WTC11 (cell line): ENCODE data around the gene SECTM1. TPM values are rescaled to one million over a fixed set of nuclear protein-coding genes. Genes with fewer than 3 reads are reported as not detected.
A peak's percentile ranks its signal among the peaks of the same experiment; 100 is the strongest.

Experiments
- ATAC-seq: fragments of 200-7000 bp; cut with Tn5 transposase; 2 replicates; pipeline ENCODE4 v1.10.0; 2021; ENCODE audit warnings: mild to moderate bottlenecking, moderate library complexity
- CTCF ChIA-PET: fragments of 300-600 bp; sonication (Branson Sonifier 250); formaldehyde crosslinking; loops from one replicate; lab custom pipeline; 2021; ENCODE audit warnings: antibody characterized with exemption; lab: Charles Lee
- POLR2A ChIA-PET: fragments of 350-600 bp; sonication (Branson Sonifier 250); formaldehyde crosslinking; loops from one replicate; lab custom pipeline; 2021; ENCODE audit warnings: antibody characterized with exemption; lab: Charles Lee
- DNase-seq: peaks from one replicate; pipeline ENCODE4 v3.0.0; 2021; ENCODE audit warnings: low spot score
- H3K27ac Mint-ChIP-seq: 2 replicates; pipeline ENCODE4 v1.8.0; 2021; ENCODE audit warnings: mixed read lengths
- H3K27me3 Mint-ChIP-seq: 2 replicates; pipeline ENCODE4 v1.8.0; 2021; ENCODE audit warnings: low read depth, mild to moderate bottlenecking, moderate library complexity, mixed read lengths
- H3K36me3 Mint-ChIP-seq: 2 replicates; pipeline ENCODE4 v1.8.0; 2021; ENCODE audit warnings: mixed read lengths
- H3K4me1 Mint-ChIP-seq: 2 replicates; pipeline ENCODE4 v1.8.0; 2022; ENCODE audit warnings: mixed read lengths
- H3K4me3 Mint-ChIP-seq: 2 replicates; pipeline ENCODE4 v1.8.0; 2021; ENCODE audit warnings: mild to moderate bottlenecking, moderate library complexity, mixed read lengths
- H3K9me3 Mint-ChIP-seq: 2 replicates; pipeline ENCODE4 v1.8.0; 2021; ENCODE audit warnings: mixed read lengths
- ATF3 ChIP-seq: sonication (generic); formaldehyde crosslinking; conservative IDR thresholded peaks from 2 replicates; pipeline ENCODE4 v1.8.1; 2022; ENCODE audit warnings: mild to moderate bottlenecking, missing genetic modification reagents
- CREB1 ChIP-seq: sonication (generic); formaldehyde crosslinking; IDR thresholded peaks from 2 replicates; pipeline ENCODE4 v1.8.0; 2023; ENCODE audit warnings: mild to moderate bottlenecking, missing genetic modification reagents
- CREM ChIP-seq: sonication (generic); formaldehyde crosslinking; IDR thresholded peaks from 2 replicates; pipeline ENCODE4 v1.8.1; 2022; ENCODE audit warnings: mild to moderate bottlenecking, missing genetic modification reagents, moderate library complexity
- ERG ChIP-seq: fragments of 250-450 bp; sonication (Bioruptor Pico); IDR thresholded peaks from 2 replicates; pipeline ENCODE4 v1.8.0; 2021; ENCODE audit warnings: mild to moderate bottlenecking
- FOXP1 ChIP-seq: sonication (generic); formaldehyde crosslinking; IDR thresholded peaks from 2 replicates; pipeline ENCODE4 v1.8.0; 2022; ENCODE audit warnings: missing genetic modification reagents, mild to moderate bottlenecking, moderate library complexity, borderline replicate concordance
- HMGA2 ChIP-seq: fragments of 250-450 bp; sonication (Bioruptor Pico); IDR thresholded peaks from 2 replicates; pipeline ENCODE4 v1.4.0; 2021; ENCODE audit warnings: mild to moderate bottlenecking, moderate library complexity
- KAT7 ChIP-seq: sonication (generic); formaldehyde crosslinking; IDR thresholded peaks from 2 replicates; pipeline ENCODE4 v1.8.1; 2023; ENCODE audit warnings: missing genetic modification reagents, mild to moderate bottlenecking, borderline replicate concordance
- MAX ChIP-seq: sonication (generic); formaldehyde crosslinking; IDR thresholded peaks from 2 replicates; pipeline ENCODE4 v1.8.0; 2022; ENCODE audit warnings: mild to moderate bottlenecking, missing genetic modification reagents
- MLX ChIP-seq: sonication (generic); formaldehyde crosslinking; IDR thresholded peaks from 2 replicates; pipeline ENCODE4 v1.8.1; 2023; ENCODE audit warnings: mild to moderate bottlenecking, missing genetic modification reagents, moderate library complexity
- MYBL2 ChIP-seq: sonication (generic); formaldehyde crosslinking; IDR thresholded peaks from 2 replicates; pipeline ENCODE4 v1.8.1; 2023; ENCODE audit warnings: mild to moderate bottlenecking, moderate library complexity, missing genetic modification reagents
- NFATC4 ChIP-seq: fragments of 250-450 bp; sonication (Bioruptor Pico); IDR thresholded peaks from 2 replicates; pipeline ENCODE4 v1.9.0; 2021; ENCODE audit warnings: mild to moderate bottlenecking
- NR1H2 ChIP-seq: sonication (generic); formaldehyde crosslinking; IDR thresholded peaks from 2 replicates; pipeline ENCODE4 v1.9.0; 2021; ENCODE audit warnings: mild to moderate bottlenecking, moderate library complexity, missing genetic modification reagents
- PRRX2 ChIP-seq: fragments of 250-450 bp; sonication (Bioruptor Pico); IDR thresholded peaks from 2 replicates; pipeline ENCODE4 v1.8.0; 2021; ENCODE audit warnings: mild to moderate bottlenecking
- RORB ChIP-seq: fragments of 250-450 bp; sonication (Bioruptor Pico); IDR thresholded peaks from 2 replicates; pipeline ENCODE4 v1.9.0; 2021; ENCODE audit warnings: mild to moderate bottlenecking
- SMAD4 ChIP-seq: sonication (generic); formaldehyde crosslinking; IDR thresholded peaks from 2 replicates; pipeline ENCODE4 v1.8.0; 2022; ENCODE audit warnings: mild to moderate bottlenecking, missing genetic modification reagents
- ZBTB21 ChIP-seq: sonication (generic); formaldehyde crosslinking; IDR thresholded peaks from 2 replicates; pipeline ENCODE4 v1.8.1; 2023; ENCODE audit warnings: mild to moderate bottlenecking, missing genetic modification reagents, borderline replicate concordance
- ZNF281 ChIP-seq: sonication (generic); formaldehyde crosslinking; IDR thresholded peaks from 2 replicates; pipeline ENCODE4 v1.8.0; 2023; ENCODE audit warnings: mild to moderate bottlenecking, missing genetic modification reagents
- ZNF671 ChIP-seq: fragments of 250-450 bp; sonication (Bioruptor Pico); IDR thresholded peaks from 2 replicates; pipeline ENCODE4 v1.8.0; 2021; ENCODE audit warnings: mild to moderate bottlenecking
- ZSCAN18 ChIP-seq: fragments of 250-450 bp; sonication (Bioruptor Pico); IDR thresholded peaks from 2 replicates; pipeline ENCODE4 v2.1.2; 2022; ENCODE audit warnings: mild to moderate bottlenecking, moderate library complexity
- total RNA-seq: library from RNA; stranded (reverse); gene quantifications from 3 replicates; pipeline ENCODE4 v1.2.3, GENCODE V29; 2021

Gene SECTM1
- total RNA-seq, 1 experiment from 2014 or later: 0.22 TPM

GRCh38 chr17:82356845-82357355 is 23.3 kb upstream of the SECTM1 start:
- ChIA-PET CTCF (interaction anchor here (0.7 to 1.5 kb wide), 13 partner anchors 13 to 198 kb away, joined by 3 to 7 read pairs (median 3); partner anchors contain the start of genes CD7, FOXK2 and SECTM1), POLR2A (interaction anchor here (0.9 kb wide), 1 partner anchor 11 kb away, joined by 3 read pairs; no protein-coding TSS in a partner anchor)
- Mint-ChIP-seq H3K27ac (no peak overlapping the region), H3K9me3 (no peaks in the 10 kb centered on the region), H3K27me3 (peaks cover 15% of the 10 kb centered on the region), H3K4me3 (no peak overlapping the region), H3K4me1 (peaks cover 7% of the 10 kb centered on the region), H3K36me3 (no peaks in the 10 kb centered on the region)
- ATAC-seq (peak; percentile 88), DNase-seq (peak; percentile 63)
- TF ChIP-seq ZNF281 (CRISPR knock-in tag): no peak
- TF ChIP-seq CREM: no peak
- TF ChIP-seq SMAD4: no peak

GRCh38 chr17:82355770-82356427 is 22.3 kb upstream of the SECTM1 start:
- no peaks in the 10 kb centered on the region for H3K9me3 Mint-ChIP-seq
- ATAC-seq (no peak), DNase-seq (no peak)
- no peak for TF ChIP-seq ZSCAN18 (CRISPR knock-in tag)
- TF ChIP-seq ATF3: no peak
- TF ChIP-seq ERG: no peak
- TF ChIP-seq ZBTB21 (CRISPR knock-in tag): no peak
- no peak for TF ChIP-seq MYBL2 (CRISPR knock-in tag)
- no peak for TF ChIP-seq ZNF671 (CRISPR knock-in tag)
- TF ChIP-seq NR1H2 (CRISPR knock-in tag): no peak
- TF ChIP-seq MLX: no peak
- TF ChIP-seq MAX (CRISPR knock-in tag): no peak
- TF ChIP-seq CREB1 (CRISPR knock-in tag): no peak
- no peak for TF ChIP-seq KAT7 (CRISPR knock-in tag)
- no peak for TF ChIP-seq NFATC4
- TF ChIP-seq PRRX2 (CRISPR knock-in tag): no peak
- TF ChIP-seq RORB (CRISPR knock-in tag): no peak
- no peak for TF ChIP-seq FOXP1 (CRISPR knock-in tag)
- TF ChIP-seq HMGA2 (CRISPR knock-in tag): no peak
- no peak overlapping the region for H3K27ac Mint-ChIP-seq
- no peak overlapping the region for H3K4me3 Mint-ChIP-seq
- H3K4me1 Mint-ChIP-seq: peaks cover 7% of the 10 kb centered on the region
- H3K36me3 Mint-ChIP-seq: no peaks in the 10 kb centered on the region
- ChIA-PET POLR2A (interaction anchor here (0.9 kb wide), 1 partner anchor 10 kb away, joined by 3 read pairs; no protein-coding TSS in a partner anchor), CTCF (interaction anchor here (0.6 to 1.5 kb wide), 7 partner anchors 22 to 199 kb away, joined by 3 to 7 read pairs (median 3); partner anchors contain the start of gene SECTM1)
- H3K27me3 Mint-ChIP-seq: peaks cover 9% of the 10 kb centered on the region; the same call in 1 of the 2 replicates
